HepG2 (cell line): ENCODE results near the gene STH. TPM values are rescaled to one million over a fixed set of nuclear protein-coding genes. Genes with fewer than 3 reads are reported as not detected.

Experiments used
- AKAP8 ChIP-seq: sonication (generic); formaldehyde crosslinking; IDR thresholded peaks from 2 replicates; pipeline ENCODE4 v1.5.1; 2020; ENCODE audit warnings: mild to moderate bottlenecking, missing genetic modification reagents
- CHCHD3 ChIP-seq: sonication (generic); formaldehyde crosslinking; IDR thresholded peaks from 2 replicates; pipeline ENCODE4 v1.8.0; 2022; ENCODE audit warnings: mild to moderate bottlenecking, missing genetic modification reagents, moderate library complexity
- FIP1L1 ChIP-seq: fragments of 200-400 bp; formaldehyde crosslinking; IDR thresholded peaks from 2 replicates; pipeline ENCODE4 v1.6.1; 2018; ENCODE audit warnings: low read depth, mild to moderate bottlenecking, low read length, moderate library complexity, borderline replicate concordance; ENCODE audit not compliant: insufficient read depth
- KAT2B ChIP-seq: fragments of 150-350 bp; IDR thresholded peaks from 2 replicates; pipeline ENCODE4 v1.6.1; 2014; ENCODE audit warnings: low read depth, low read length, borderline replicate concordance
- PLSCR1 ChIP-seq: sonication (generic); formaldehyde crosslinking; IDR thresholded peaks from 2 replicates; pipeline ENCODE4 v1.5.0; 2020; ENCODE audit warnings: missing genetic modification reagents, mild to moderate bottlenecking, borderline replicate concordance
- PRDM10 ChIP-seq: sonication (generic); formaldehyde crosslinking; IDR thresholded peaks from 2 replicates; pipeline ENCODE4 v1.4.0; 2020; ENCODE audit warnings: low read depth, missing genetic modification reagents
- TFAP4 ChIP-seq: sonication (generic); IDR thresholded peaks from 2 replicates; pipeline ENCODE4 v1.6.1; 2016; ENCODE audit warnings: low read depth, borderline replicate concordance
- ZNF318 ChIP-seq: sonication (generic); formaldehyde crosslinking; IDR thresholded peaks from 2 replicates; pipeline ENCODE4 v1.4.0; 2020; ENCODE audit warnings: mild to moderate bottlenecking, missing genetic modification reagents
- ZNF430 ChIP-seq: sonication (generic); formaldehyde crosslinking; IDR thresholded peaks from 2 replicates; pipeline ENCODE4 v1.9.0; 2021; ENCODE audit warnings: mild to moderate bottlenecking, missing genetic modification reagents
- ZNF609 ChIP-seq: sonication (generic); formaldehyde crosslinking; IDR thresholded peaks from 2 replicates; pipeline ENCODE4 v1.4.0; 2020; ENCODE audit warnings: mild to moderate bottlenecking, missing genetic modification reagents, borderline replicate concordance
- polyA plus RNA-seq, 8 experiments: library from polyadenylated mRNA; depleted of rRNA in 3 of 8; stranded (reverse) in 7 of 8; unstranded in 1 of 8; fragments of >200 nt; fragmentation: Illumina TruSeq in 4 of 8; extraction: Trizol in 4 of 8; gene quantifications; 2 replicates each; pipeline versions ENCODE4 v1.2.1 to v1.2.3, GENCODE V29; 2011 to 2016; ENCODE audit warnings: low read depth in 4 of 8, missing spikeins in 1 of 8, mixed read lengths in 1 of 8; ENCODE audit not compliant: insufficient read depth in 1 of 8
- total RNA-seq, 5 experiments: library from RNA; depleted of rRNA; stranded (reverse); fragments of >200 nt; fragmentation: Illumina TruSeq; extraction: Trizol; gene quantifications; 2 replicates each; pipeline ENCODE4 v1.2.3, GENCODE V29; 2016; ENCODE audit warnings: low read depth in 1 of 5

STH gene
- total and polyA plus RNA-seq, 2 of the 13 experiments (the other 11 are each of a cell fraction or from before 2014, with no cell fraction given), result not detected

- TF ChIP-seq ZNF609 (CRISPR knock-in tag) (no peak; the same call in 1 of the 2 replicates), PLSCR1 (CRISPR knock-in tag) (no peak), CHCHD3 (no peak), PRDM10 (no peak), AKAP8 (CRISPR knock-in tag) (no peak), KAT2B (no peak), FIP1L1 (no peak), ZNF318 (CRISPR knock-in tag) (no peak), TFAP4 (peak; percentile 82; the same call in 1 of the 2 replicates), ZNF430 (no peak)
Measured at GRCh38 chr17:46013127-46013501, 14.1 kb downstream of the STH start (continued).
